ENCODE results near the gene ATP10A.
"Not testable (repeated sequence)": the region's sequence is repeated elsewhere in the genome, so short reads cannot be mapped to it uniquely, and the experiment has no call there.

- TF ChIP-seq, protein P1, sequence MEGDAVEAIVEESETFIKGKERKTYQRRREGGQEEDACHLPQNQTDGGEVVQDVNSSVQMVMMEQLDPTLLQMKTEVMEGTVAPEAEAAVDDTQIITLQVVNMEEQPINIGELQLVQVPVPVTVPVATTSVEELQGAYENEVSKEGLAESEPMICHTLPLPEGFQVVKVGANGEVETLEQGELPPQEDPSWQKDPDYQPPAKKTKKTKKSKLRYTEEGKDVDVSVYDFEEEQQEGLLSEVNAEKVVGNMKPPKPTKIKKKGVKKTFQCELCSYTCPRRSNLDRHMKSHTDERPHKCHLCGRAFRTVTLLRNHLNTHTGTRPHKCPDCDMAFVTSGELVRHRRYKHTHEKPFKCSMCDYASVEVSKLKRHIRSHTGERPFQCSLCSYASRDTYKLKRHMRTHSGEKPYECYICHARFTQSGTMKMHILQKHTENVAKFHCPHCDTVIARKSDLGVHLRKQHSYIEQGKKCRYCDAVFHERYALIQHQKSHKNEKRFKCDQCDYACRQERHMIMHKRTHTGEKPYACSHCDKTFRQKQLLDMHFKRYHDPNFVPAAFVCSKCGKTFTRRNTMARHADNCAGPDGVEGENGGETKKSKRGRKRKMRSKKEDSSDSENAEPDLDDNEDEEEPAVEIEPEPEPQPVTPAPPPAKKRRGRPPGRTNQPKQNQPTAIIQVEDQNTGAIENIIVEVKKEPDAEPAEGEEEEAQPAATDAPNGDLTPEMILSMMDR (IDR thresholded peaks at IDR 0.05) = not testable (repeated sequence)
- TF ChIP-seq POLR2A (IDR thresholded peaks at IDR 0.05) = not testable (repeated sequence)
Observed at GRCh38 chr15:25771736-25772135, 91.4 kb downstream of the ATP10A start.

Measured in adrenal gland (tissue), 5 donors.